ENCODE measurements around the gene ACAA2.
A peak's percentile ranks its signal among the peaks of the same experiment; 100 is the strongest.

Gene ACAA2, protein sequence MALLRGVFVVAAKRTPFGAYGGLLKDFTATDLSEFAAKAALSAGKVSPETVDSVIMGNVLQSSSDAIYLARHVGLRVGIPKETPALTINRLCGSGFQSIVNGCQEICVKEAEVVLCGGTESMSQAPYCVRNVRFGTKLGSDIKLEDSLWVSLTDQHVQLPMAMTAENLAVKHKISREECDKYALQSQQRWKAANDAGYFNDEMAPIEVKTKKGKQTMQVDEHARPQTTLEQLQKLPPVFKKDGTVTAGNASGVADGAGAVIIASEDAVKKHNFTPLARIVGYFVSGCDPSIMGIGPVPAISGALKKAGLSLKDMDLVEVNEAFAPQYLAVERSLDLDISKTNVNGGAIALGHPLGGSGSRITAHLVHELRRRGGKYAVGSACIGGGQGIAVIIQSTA

DNA sequence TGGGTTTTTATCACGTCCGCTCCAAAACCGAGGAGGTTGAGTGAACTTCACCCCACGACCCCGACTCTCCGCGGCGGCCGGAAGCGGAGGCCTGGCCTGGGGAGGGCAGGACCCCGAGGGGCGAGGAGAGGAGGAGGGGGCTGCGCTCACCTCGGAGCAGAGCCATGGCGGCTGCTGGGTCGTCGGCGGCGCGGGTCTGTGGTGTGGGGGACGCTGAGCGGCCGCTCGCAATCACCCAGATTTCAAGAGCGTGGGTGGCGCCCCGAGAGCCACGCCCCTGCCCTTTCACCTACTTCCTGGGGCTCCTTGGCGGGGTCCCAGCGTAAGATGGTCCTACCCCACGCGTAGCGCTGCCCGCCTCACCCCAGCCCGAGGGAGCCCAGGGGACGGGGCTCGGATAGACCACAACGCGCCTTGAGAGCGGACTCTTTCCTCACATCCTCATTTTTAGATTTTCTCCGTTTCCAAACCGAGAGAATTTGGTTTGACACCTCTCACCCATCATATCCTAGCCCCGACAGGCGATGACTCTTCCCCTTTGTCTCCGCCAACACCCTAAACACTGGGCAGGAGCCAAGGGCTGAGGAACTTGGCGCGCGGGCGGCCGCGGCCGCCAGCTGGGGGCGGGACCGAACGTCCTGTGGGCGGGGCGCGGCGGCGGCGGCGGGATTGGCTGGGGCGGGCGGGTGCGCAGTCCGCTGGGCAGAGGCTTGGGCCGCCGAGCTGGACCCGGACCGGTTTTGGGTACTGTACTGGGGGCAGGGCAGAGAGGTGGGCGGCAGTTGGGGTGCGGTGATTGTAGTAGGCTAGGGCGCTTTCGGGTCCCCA, at the start of gene ACAA2:
TSS of gene ACAA2 (minus strand) at position 215 of the 828 bp plus-strand sequence. CDS start at position 166, 49 bp downstream.
- DNase-seq, result peak; percentile 90

DNA sequence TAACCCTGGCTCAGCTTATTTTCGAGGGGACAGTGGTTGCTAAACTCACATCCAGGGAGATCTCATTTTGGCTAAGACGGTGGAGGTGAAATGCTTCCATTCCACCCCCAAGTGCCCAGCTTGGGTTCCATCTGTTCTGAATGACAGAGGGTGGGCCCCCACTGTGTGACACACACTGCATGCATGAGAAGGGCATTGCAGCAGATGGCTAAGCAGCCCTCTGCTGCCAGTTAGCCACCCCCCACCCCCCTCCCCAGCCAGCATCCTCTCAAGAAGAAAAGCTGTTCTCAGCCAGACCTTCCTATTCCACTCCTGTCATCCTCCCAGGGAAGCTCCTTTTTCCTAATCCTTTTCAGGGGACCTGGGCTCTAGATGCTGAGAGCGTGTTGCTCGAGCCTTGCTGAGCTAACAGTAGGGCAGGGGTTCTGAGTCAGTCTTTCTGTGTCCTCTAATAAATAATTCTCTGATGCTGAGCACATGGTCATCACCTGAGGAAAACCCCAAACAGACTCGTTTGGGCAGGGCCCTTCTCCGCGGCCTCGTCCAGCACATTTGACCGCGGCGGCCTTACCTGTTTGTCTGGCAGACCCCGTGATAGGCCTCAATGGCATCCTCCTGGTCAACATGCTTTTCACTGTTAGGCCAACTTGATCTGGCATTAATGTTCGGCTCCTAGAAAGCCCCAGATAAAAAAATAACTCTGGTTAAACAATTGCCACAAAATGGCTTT, 49.5 kb upstream of the ACAA2 start:
- no peak for DNase-seq

DNA sequence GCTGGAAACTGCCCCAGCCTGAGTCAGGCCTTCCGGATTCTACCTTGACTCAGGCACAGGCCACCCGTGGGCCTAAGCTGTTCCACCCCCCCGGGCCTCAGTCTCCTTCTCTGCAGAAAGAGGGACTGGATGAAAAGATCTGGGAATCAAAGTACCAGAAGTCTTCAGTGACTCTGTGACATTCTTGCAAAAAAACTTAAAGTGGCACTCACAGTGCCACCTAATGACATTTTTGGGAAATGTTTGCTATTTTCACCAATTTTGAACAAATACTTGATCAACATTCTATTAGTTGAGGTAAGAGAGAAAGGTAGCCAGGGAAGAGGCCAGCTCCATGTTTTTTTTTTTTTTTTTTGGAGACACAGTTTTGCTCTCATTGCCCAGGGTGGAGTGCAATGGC, 48.3 kb upstream of the ACAA2 start:
- DNase-seq, result peak; percentile 5

DNA sequence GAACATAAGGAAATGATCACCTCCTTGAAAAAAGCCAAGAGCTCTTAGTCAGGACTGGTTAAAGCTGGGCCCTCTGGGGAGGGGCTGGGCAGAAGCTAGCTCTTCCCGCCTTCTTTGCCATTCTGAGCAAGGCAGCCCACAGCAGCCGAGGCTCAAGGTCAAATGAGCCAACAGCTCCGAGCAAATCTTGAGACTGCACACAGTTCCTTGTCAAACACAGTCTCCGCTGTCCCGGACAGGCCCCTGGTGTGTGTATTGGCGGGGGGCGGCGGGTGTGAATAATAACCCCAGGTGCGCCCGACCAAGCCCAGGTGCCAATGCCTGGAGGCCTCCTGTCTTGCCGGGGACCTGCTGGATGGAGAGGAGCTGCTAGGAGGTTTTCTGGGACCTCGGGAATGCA, 46.4 kb upstream of the ACAA2 start:
- DNase-seq, result no peak

DNA sequence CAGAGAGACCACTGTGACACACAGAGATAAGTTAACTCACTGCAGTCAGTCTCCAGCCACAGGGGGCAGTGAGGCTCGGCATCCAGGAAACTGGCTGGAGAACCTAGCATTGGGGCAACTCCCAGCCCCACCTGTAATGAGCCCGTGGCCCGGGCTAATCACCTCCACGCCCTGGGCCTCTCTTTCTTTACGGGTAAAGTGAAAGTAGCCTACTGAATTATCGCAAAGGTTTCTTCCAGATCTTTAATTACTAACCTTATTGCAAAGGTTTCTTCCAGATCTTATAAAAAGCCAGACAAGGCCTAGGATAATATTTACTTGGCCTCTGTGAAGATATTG, 45.7 kb upstream of the ACAA2 start:
- DNase-seq, result no peak

DNA sequence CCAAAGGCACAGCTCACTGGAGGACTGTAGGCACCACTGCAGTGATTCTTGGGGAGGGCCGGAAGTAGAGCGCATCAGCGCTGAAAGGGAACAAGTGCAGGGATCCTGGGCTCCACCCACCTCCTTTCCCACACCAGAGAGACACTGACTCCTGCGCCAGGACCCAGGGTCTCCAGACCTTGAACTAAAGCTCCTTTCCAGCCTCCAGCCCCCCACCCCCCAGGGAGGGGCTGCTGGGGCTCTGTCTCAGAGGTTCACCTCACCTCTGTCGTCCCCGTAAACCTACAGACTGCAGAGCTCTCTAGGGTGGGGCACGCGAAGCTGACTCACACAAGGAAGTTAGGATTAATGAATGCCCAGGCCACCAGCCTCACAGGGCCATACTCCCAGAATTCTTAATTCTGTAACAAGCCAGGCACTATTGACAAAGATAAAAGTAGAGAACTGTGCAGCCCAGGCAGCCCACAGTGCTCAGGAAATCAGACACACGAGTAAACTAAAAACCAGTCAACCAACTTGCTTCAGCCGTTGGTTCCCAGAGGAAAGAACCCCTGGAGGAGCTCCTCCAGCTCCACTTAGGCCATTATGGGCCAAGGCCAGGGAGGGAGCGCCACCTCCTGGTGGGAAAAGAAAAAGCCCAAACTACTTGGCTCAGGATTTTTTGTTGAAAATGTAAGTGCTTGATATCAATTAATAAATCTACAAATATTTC, 45.1 kb upstream of the ACAA2 start:
- peak; percentile 58 for DNase-seq

DNA sequence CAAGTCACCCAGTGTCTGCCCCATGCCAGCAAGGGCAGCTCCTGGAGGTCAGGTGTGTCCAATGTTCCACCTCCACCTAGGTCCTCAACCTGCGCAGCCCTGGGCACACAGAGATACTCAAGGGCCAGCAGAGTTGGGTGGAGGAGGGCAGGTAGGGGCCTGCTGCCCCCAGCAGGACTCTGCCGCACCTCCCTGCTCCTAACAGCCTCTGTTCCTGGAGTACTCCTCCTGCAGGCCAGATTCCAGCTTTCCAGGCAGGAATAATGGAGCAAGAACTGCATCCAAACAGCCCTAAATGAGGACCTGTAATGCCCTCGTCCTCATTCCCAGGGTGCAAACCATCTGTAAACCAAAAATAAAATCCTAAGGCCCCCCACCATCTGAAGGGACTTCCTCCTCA, 44.4 kb upstream of the ACAA2 start:
- no peak for DNase-seq

DNA sequence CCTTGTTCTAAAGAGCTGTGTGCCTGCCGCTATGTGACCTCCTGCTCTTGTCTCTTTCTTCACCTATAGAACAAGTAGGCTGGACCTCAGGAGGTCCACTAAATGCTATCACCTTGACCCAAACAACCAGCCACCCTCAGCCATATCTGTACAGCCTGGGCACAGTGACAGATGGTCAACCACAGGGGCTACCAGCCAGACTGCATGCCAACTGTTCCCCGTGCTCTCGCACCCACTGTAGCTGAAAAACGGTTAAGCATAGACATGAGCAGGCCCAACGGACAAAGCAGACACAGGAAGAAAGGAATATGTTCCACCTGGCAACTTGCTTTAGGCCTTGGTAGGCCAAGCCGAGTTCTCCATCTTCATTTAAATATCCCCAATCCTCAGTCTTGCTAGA, 43.2 kb upstream of the ACAA2 start:
- no peak for DNase-seq

DNA sequence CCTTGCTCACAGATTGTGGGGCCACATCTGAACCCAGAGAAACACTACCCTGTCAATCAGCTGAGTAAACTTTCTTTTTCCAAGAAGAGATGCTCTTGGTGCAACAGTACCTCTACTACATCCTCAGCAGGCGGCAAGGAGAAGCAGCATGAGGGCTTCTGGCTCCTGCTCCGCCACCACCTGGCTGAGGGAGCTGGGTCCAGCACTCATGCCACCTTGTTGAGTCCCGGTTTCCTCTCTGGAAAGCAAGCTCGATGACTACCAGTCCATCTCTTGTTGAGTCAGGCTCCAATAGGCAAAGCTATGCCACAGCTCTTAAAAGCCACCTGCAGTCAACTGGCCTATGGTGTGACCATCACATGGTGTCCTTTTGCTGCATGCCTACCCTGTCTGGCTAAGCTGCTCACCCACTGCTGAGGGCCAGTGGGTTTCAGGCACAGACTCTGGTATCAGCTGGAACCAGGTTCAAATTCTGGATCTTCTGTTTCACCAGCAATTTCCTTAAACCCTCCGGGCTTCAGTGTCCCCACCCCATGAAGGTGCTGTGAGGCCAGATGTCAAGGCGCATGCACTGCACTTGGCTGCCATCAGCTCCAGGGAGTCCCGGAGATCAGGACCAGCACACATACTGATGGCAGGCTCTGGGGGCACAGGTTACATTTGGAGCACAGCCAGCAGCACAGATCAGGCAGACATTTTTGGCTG, 42.5 kb upstream of the ACAA2 start:
- no peak for DNase-seq

DNA sequence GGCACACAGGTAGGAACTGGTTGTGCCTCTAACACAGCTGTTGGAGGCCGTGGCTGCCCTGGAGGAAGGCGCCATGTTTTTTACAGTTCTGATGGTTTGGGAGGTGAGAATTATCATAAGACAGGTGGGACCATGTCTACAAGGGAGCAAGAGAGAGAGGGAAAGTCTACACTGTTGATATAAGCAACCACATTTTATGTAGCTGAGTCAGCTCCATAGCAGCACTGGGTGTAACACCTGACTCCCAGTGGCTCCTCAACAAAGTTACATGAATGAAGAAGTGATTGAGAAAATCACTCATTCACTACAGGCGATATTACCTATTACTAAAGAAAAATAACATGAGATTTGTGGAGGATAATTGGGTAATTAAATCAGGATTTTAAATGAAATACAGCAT, 41.3 kb upstream of the ACAA2 start:
- no peak for DNase-seq

DNA sequence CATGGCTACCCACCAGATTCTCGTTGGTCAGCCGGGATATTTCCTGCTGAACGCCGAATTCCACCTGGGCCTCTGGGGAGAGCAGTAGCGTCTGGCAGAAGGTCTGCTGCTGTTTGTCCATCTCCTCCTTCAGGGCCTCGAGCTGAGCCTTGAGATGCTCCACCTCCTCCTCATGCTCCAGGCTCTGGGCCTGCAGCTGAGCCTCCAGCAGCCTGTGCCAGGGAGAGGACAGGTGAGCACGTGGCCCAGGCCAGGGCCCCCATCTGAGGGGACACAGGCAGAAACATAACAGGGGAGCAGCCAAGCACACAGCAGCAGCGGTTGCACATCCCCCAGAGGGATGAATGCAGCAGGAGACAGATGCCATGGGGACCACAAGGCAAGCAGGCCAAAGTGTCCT, 40.1 kb upstream of the ACAA2 start:
- no peak for DNase-seq

DNA sequence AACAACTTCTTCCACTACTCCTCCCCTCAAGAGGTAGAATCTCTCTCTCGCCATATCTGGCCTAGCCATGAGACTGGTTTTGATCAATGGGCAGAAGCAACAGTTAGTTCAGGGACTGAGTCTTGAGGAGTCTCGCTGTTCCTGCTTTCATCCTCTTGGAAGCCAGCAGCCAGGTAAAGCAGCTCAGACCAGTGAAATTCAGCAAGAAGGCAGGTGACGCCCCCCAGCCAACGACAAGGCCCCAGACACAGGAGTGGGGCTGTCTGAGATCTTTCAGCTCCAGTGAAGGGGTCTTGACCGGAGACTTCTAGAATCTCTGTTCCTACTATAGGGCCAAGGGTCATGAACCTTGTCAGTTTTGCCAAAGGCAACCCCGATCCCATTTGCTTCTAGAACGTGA, 39.7 kb upstream of the ACAA2 start:
- DNase-seq, result no peak

DNA sequence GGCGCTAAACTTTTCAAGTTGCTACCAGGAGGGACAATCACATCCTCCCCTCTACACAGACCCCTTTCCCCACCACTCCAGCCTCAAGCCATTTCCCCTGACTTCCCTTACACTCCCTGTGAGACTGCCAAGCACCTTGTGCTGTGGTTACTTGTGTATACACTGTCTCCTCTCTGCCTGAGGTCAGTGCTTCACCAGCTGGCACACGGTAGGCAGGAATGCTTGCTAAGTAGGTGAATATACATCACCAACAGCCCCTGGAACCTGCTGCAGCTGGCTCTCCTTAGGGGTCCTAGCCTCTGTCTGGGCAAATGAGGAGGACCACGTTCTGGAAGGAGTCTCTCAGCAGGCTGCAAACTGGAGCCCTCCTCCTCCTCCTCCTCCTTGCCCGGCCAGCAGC, 38.3 kb upstream of the ACAA2 start:
- no peak for DNase-seq

DNA sequence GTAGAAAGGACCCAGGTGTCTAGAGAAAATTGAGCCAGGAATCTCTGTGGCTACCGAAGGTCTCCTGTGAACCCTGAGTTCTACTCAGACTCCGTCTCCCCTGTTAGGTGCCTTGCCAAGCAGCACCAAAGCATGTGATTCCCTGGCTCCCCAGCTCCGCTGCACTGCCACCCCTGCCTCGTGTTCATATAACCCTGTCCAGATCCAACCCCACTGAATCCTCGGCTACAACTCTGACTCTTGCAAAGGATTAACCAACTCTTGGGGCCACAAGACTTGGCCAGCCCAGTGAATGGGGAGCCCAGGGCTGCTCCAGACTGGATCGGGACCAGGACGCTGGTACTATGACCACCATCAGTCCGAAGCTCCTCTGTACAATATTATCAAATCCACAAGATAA, 37.3 kb upstream of the ACAA2 start:
- no peak for DNase-seq

DNA sequence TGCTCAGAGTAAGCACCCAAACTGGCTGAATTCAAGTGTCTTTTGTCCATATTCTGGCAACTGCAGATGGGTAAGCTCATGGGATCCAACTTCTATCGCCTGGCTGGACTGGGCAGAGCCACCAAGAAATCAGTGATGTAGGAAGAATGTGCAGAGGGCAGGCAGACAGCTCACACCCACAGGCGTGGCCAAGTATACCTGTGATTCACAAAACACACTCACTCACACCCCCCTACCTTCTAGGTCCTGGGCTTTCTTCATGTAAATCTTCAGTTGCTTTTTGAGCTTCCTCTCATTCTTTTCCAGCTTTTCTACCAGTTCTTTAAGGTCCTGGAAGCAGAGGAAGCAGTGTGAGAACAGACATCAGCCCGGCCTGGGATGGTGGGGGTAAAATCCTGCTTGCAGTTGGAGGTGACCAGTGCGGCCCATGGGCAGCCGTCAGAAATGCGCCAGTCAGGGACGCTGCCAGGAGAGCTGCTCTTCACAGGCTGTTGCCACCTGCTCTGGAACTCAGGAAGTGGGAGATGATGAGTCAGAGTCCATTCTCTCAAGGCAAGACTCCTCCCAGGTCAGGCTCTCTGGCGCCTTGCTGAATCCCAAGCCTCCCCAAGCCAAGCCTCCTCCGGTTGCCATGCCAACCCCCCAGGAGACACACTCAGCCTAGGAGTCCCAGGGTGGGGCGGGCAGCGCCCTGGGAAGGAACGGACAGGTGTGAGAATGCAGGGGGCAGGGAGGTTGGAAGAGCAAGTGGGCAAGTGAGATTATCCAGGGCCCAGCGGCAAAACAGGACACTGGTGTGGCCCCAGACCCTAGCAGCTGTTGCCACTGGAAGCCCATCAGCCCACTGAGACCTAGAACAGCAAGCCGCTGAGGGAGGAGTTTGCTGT, 36.2 kb upstream of the ACAA2 start:
- no peak for DNase-seq

DNA sequence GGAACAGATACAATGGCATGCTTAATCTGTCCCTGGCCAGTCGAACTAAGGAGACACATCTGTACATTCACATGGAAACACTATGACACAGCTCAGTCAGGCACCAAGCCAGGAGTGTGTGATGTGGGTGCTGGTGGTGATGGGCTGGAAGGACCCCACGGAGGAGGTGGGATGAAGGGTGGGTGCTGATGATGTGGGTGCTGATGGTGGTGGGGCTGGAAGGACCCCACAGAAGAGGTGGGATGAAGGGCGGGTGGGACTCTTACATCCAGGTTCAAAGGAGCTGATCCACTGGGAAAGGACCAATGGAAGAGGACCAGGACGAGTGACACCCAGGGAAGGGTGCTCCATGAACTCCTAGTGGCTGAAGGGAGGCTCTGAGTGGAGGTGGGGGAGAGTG, 34.8 kb upstream of the ACAA2 start:
- DNase-seq, result no peak

DNA sequence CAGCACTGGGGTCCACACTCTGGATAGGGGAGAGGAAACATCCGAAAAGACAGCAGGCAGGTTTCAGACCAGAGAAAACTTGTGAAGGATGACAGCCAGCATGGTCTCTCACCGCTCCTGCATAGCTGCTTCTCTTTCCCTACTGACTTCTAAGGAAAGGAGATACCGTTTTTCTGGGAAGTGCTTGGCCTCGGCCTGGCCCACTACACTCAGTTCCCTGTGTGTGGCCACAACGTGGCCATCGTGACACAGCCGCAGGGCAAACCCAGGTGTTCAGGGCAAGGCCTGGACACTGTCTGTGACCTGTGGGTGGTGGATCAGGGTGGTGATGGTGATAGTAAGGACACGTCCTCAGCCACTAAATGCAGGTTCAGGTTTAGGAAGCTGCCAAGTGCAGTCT, 34.2 kb upstream of the ACAA2 start:
- DNase-seq, result no peak

DNA sequence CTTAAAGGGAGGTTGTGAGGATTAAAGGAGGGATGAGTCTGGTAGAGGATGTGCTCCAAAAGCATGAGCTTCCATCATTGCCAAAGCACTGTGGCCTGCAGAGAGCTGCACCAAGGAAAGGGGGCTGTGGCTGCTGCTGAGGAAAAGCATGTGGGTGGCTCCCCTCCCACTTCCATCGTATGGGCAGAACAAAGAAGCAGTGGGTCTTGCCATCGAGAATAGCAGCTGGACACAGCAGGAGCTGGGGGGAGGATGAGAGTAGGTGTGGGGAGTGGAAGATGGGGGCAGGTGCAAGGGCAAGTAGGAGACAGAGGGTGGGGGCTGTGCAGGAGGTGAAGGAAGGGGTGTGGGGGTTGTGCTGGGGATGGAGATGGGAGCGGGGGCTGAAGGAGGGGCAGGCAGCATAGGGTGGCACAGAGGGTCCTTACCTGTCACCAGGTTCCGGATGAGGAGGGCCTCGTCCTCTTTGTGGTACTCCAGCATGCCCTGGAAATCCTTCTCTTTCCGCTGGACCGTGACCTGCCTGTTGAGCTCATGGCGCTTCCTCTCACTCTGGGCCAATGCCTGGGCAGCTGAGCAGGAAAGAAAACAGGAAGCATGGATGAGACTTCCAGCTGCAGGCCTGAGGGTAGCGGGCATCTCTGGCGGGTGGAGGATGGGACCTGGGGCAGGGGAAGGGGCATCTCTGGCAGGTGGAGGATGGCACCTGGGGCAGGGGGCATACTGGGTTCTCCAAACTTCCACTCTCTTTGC, 33.6 kb upstream of the ACAA2 start:
- no peak for DNase-seq

DNA sequence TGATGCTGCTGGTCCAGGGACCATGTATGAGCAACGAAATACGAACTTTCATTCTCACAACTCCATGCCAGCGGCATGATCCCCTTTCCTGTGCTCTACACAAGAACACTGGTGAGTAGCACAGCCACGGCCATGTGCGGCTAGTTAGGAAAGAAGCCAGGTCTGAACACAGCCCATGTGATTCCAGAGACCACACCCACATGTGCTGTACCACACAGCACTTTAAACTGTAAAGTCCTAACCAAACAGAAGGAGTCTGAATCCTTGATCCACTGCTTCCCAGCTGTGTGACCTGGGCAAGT, 33.0 kb upstream of the ACAA2 start:
- no peak for DNase-seq

DNA sequence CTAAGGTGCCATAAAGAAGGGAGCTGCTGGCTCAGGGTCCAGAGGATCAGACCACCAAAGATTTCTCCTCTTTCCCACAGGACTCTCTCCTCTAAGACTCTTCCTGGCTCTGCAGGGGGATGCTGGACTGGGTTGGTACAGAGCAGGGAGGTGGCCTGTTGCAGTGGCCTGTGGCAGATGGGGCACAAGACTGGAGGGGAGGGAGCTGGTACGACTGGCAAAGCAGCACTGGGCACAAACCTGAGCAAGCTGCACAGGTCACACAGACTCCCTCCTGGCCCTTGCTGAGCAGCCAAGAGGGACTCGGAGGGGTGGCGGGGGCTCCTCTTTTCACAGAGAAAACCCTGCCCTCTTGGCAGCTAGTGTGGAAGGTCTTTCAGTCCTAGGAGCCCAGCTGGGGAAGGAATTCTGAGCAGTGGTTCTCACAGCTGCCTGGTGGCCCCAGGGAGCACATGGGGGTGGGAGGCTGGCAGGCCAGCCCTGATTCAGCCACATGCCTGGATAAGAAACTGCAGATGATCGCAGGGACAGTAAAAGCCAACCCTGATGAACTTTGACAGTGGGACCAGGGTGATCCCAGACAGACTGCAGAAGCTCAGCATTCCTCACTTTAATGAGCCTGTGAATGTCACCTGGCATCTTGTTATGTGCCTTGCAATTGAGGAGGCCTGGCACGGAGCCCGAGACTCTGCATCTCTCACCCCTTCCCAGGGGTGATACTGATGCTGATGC, 32.5 kb upstream of the ACAA2 start:
- no peak for DNase-seq

Measured in activated CD4-positive, alpha-beta T cell treated with anti-CD3 and anti-CD28 coated beads, Interleukin-10, Interleukin-2, amounts not matched to agents 100 ng/mL and 50 ng/mL, durations not matched to agents 16 hours and 8 hours (primary cell).